Loucy (cell line): ENCODE results near the gene CCDC3.

Experiments
- CTCF ChIP-seq: fragments of 200-600 bp; sonication (generic); conservative IDR thresholded peaks from 2 replicates; pipeline ENCODE4 v1.5.1; 2014; ENCODE audit warnings: mild to moderate bottlenecking, antibody characterized with exemption, low read length
- EZH2phosphoT487 ChIP-seq: fragments of 200-600 bp; IDR thresholded peaks from 2 replicates; pipeline ENCODE4 v1.6.1; 2018; ENCODE audit warnings: antibody characterized with exemption, mild to moderate bottlenecking, moderate library complexity, borderline replicate concordance

DNA sequence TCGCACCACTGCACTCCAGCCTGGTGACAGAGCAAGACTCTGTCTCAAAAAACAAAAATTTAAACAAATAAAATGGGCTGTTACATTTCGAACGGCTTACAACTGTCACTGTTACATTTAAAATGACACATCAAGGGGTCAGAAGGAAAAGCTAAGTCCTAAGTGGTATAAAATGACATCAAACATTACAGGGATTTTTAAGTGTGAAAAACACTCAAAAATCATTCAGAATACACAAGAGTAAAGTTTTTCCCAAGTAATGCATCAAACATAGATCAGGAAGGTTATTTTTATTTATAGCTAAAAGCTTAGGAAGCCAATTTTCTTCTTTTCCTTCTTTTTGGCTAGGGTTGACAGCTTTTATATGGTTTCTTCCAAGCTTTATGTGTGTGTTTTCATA, 39.0 kb downstream of the CCDC3 start:
- TF ChIP-seq CTCF (no peak), EZH2phosphoT487 (no peak)
